Measurements from ENCODE around the gene B3GAT1. TPM values are rescaled to one million over a fixed set of nuclear protein-coding genes. Genes with fewer than 3 reads are reported as not detected.

B3GAT1 gene
- total and polyA plus RNA-seq, 2 experiments from 2014 or later = 4.8 to 28.3 TPM

DNA sequence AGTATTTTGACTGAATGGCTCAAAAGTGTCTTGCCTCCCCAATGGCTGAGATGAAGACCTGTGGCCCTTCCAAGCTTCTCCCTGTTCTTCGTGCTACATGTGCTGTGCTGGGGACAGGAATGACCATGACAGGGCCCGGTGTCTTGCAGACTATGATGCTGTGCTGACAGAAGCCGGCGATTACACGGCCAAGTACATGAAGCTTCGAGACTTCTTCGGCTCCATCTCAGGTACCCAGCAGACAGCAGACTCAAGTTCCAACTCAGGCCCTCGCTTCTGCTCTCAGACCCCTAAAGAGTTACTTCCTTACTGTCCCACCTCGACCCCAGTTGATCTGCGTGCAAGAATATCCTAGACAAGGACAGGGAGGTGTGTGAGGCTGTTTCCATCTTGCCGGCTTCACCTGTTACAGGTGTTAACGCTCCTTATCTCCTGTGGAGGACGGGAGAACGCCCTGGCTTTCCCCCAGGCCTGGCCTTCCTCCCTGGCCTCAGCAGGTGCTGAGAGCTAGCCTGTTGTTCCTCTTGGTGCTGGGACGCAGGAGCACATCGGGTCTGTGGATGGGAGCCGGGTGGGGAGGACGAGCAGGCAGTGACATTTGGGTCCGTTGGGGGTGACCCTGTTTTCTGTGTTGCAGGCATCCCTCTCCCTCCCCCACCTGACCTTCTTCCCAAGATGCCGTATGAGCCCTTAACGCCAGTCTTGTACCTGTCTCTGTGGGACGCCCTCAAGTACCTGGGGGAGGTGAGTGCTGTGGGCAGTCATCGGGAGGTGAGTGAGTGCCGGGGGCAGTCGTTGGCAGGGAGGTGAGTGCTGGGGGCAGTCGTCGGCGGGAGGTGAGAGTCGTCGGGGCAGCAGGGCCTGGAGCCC is 42.2 kb downstream of the B3GAT1 start:
- Mint-ChIP-seq H3K4me3 (no peak overlapping the region), H3K9me3 (no peaks in the 10 kb centered on the region), H3K4me1 (peaks cover 2% of the 10 kb centered on the region; the same call in 1 of the 3 replicates), H3K27ac (peak overlapping the region; percentile 63; the same call in 1 of the 2 replicates), H3K27me3 (ENCODE audit: insufficient read depth, low read depth, poor library complexity) (peaks cover 10% of the 10 kb centered on the region), H3K36me3 (ENCODE audit: low read depth) (peaks cover 4% of the 10 kb centered on the region; the same call in 2 of the 3 replicates)
- Histone ChIP-seq H3K36me3 (ENCODE audit: insufficient read depth) (no peaks in the 10 kb centered on the region), H3K4me2 (no peak overlapping the region), H3K4me3 (no peak overlapping the region), H4K20me1 (replicated peaks; ENCODE audit: insufficient read depth) (no peaks in the 10 kb centered on the region), H3K27me3 (ENCODE audit: insufficient read depth) (no peaks in the 10 kb centered on the region), H3K79me2 (replicated peaks; ENCODE audit: insufficient read depth) (no peaks in the 10 kb centered on the region), H3K4me1 (ENCODE audit: insufficient read depth) (no peaks in the 10 kb centered on the region), H2AFZ (no peak overlapping the region), H3F3A (replicated peaks; ENCODE audit: low read depth) (no peaks in the 10 kb centered on the region), H3K27ac (ENCODE audit: low read depth) (no peak overlapping the region), H3K9me2 (ENCODE audit: insufficient read depth) (no peaks in the 10 kb centered on the region)
- ATAC-seq (no peak), DNase-seq (ENCODE audit: low spot score) (no peak)
- TF ChIP-seq, protein P1, sequence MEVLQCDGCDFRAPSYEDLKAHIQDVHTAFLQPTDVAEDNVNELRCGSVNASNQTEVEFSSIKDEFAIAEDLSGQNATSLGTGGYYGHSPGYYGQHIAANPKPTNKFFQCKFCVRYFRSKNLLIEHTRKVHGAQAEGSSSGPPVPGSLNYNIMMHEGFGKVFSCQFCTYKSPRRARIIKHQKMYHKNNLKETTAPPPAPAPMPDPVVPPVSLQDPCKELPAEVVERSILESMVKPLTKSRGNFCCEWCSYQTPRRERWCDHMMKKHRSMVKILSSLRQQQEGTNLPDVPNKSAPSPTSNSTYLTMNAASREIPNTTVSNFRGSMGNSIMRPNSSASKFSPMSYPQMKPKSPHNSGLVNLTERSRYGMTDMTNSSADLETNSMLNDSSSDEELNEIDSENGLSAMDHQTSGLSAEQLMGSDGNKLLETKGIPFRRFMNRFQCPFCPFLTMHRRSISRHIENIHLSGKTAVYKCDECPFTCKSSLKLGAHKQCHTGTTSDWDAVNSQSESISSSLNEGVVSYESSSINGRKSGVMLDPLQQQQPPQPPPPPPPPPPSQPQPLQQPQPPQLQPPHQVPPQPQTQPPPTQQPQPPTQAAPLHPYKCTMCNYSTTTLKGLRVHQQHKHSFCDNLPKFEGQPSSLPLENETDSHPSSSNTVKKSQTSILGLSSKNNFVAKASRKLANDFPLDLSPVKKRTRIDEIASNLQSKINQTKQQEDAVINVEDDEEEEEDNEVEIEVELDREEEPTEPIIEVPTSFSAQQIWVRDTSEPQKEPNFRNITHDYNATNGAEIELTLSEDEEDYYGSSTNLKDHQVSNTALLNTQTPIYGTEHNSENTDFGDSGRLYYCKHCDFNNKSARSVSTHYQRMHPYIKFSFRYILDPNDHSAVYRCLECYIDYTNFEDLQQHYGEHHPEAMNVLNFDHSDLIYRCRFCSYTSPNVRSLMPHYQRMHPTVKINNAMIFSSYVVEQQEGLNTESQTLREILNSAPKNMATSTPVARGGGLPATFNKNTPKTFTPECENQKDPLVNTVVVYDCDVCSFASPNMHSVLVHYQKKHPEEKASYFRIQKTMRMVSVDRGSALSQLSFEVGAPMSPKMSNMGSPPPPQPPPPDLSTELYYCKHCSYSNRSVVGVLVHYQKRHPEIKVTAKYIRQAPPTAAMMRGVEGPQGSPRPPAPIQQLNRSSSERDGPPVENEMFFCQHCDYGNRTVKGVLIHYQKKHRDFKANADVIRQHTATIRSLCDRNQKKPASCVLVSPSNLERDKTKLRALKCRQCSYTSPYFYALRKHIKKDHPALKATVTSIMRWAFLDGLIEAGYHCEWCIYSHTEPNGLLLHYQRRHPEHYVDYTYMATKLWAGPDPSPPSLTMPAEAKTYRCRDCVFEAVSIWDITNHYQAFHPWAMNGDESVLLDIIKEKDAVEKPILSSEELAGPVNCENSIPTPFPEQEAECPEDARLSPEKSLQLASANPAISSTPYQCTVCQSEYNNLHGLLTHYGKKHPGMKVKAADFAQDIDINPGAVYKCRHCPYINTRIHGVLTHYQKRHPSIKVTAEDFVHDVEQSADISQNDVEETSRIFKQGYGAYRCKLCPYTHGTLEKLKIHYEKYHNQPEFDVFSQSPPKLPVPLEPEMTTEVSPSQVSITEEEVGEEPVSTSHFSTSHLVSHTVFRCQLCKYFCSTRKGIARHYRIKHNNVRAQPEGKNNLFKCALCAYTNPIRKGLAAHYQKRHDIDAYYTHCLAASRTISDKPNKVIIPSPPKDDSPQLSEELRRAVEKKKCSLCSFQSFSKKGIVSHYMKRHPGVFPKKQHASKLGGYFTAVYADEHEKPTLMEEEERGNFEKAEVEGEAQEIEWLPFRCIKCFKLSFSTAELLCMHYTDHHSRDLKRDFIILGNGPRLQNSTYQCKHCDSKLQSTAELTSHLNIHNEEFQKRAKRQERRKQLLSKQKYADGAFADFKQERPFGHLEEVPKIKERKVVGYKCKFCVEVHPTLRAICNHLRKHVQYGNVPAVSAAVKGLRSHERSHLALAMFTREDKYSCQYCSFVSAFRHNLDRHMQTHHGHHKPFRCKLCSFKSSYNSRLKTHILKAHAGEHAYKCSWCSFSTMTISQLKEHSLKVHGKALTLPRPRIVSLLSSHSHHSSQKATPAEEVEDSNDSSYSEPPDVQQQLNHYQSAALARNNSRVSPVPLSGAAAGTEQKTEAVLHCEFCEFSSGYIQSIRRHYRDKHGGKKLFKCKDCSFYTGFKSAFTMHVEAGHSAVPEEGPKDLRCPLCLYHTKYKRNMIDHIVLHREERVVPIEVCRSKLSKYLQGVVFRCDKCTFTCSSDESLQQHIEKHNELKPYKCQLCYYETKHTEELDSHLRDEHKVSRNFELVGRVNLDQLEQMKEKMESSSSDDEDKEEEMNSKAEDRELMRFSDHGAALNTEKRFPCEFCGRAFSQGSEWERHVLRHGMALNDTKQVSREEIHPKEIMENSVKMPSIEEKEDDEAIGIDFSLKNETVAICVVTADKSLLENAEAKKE (CRISPR knock-in tag; IDR thresholded peaks at IDR 0.05) = no peak
- TF ChIP-seq EZH2phosphoT487 (IDR thresholded peaks at IDR 0.05; ENCODE audit: unreplicated experiment) (no peak), ZNF114 (CRISPR knock-in tag; IDR thresholded peaks at IDR 0.05) (no peak), POLR2AphosphoS5 (IDR thresholded peaks at IDR 0.05; ENCODE audit: low read depth) (no peak), EZH2 (IDR thresholded peaks at IDR 0.05; ENCODE audit: low read depth, unreplicated experiment) (no peak), JUNB (IDR thresholded peaks at IDR 0.05; ENCODE audit: unreplicated experiment) (no peak), ZNF331 (CRISPR knock-in tag; IDR thresholded peaks at IDR 0.05; ENCODE audit: low read depth) (no peak)
